Brain microvascular endothelial cell (primary cell): ENCODE results near the gene CNDP2.

Source experiments
- DNase-seq: peaks from one replicate; pipeline ENCODE4 v3.0.0-alpha.2; 2020
- H3K27ac ChIP-seq: fragments of 250-450 bp; sonication (Bioruptor Pico); 2 replicates; pipeline ENCODE4 v1.5.1; 2020; ENCODE audit warnings: mild to moderate bottlenecking, moderate library complexity
- H3K27me3 ChIP-seq: fragments of 250-450 bp; sonication (Bioruptor Pico); replicated peaks from 2 replicates; pipeline ENCODE4 v1.5.1; 2020; ENCODE audit warnings: mild to moderate bottlenecking
- H3K36me3 ChIP-seq: fragments of 250-450 bp; sonication (Bioruptor Pico); replicated peaks from 2 replicates; pipeline ENCODE4 v1.5.1; 2020; ENCODE audit warnings: mild to moderate bottlenecking
- H3K4me3 ChIP-seq: 2 replicates; pipeline ENCODE4 v1.5.1; 2011; ENCODE audit warnings: low read depth, mild to moderate bottlenecking, control low read depth, low read length, moderate library complexity
- CTCF ChIP-seq: IDR thresholded peaks from 2 replicates; pipeline ENCODE4 v1.5.1; 2011; ENCODE audit warnings: low read depth, mild to moderate bottlenecking, moderate library complexity, low read length, control low read depth, inconsistent platforms; ENCODE audit errors: missing control alignments
- in situ Hi-C: cut with HindIII; loops from 2 replicates; pipeline ENCODE4 v1.10.0; 2017; ENCODE audit warnings: low sequenced_read_pairs, low pct_ligation_motif_present

The CNDP2 gene

GRCh38 chr18:74547860-74548259 is 51.7 kb downstream of the CNDP2 start:
- no peaks in the 10 kb centered on the region for H3K27me3 ChIP-seq
- no peaks in the 10 kb centered on the region for H3K36me3 ChIP-seq
- TF ChIP-seq CTCF: no peak
- H3K27ac ChIP-seq: no peak overlapping the region
- no peak overlapping the region for H3K4me3 ChIP-seq
- DNase-seq: no peak
- in situ Hi-C loops: no loop called here

- Histone ChIP-seq H3K36me3 (no peaks in the 10 kb centered on the region), H3K27ac (no peak overlapping the region), H3K27me3 (no peaks in the 10 kb centered on the region), H3K4me3 (no peak overlapping the region)
- DNase-seq: no peak
- in situ Hi-C loops: loop anchor here (25.0 kb wide), 1 partner anchor 87 kb away; the partner anchor contains the start of gene DIPK1C
- no peak for TF ChIP-seq CTCF
Measured at GRCh38 chr18:74549591-74550104, 53.5 kb downstream of the CNDP2 start.

- no peaks in the 10 kb centered on the region for H3K27me3 ChIP-seq
- DNase-seq: no peak
- no peak overlapping the region for H3K4me3 ChIP-seq
- no peak for TF ChIP-seq CTCF
- H3K36me3 ChIP-seq: no peaks in the 10 kb centered on the region
- no peak overlapping the region for H3K27ac ChIP-seq
- in situ Hi-C loops: loop anchor here (25.0 kb wide), 1 partner anchor 89 kb away; the partner anchor contains the start of gene DIPK1C
Measured at GRCh38 chr18:74550886-74551285, 54.7 kb downstream of the CNDP2 start.

- Histone ChIP-seq H3K36me3 (no peaks in the 10 kb centered on the region), H3K4me3 (no peak overlapping the region), H3K27me3 (no peaks in the 10 kb centered on the region), H3K27ac (no peak overlapping the region)
- no peak for DNase-seq
- no peak for TF ChIP-seq CTCF
- in situ Hi-C loops: loop anchor here (25.0 kb wide), 1 partner anchor 89 kb away; the partner anchor contains the start of gene DIPK1C
Measured at GRCh38 chr18:74551452-74551851, 55.3 kb downstream of the CNDP2 start.

- H3K27me3 ChIP-seq: no peaks in the 10 kb centered on the region
Measured at GRCh38 chr18:74551936-74552555, 55.9 kb downstream of the CNDP2 start.

More at GRCh38 chr18:74551936-74552555, 55.9 kb downstream of the CNDP2 start:
- in situ Hi-C loops: loop anchor here (25.0 kb wide), 1 partner anchor 90 kb away; the partner anchor contains the start of gene DIPK1C
- DNase-seq: peak; percentile 82
- Histone ChIP-seq H3K36me3 (no peaks in the 10 kb centered on the region), H3K27ac (no peak overlapping the region), H3K4me3 (no peak overlapping the region)
- peak; percentile 87 for TF ChIP-seq CTCF
